ENCODE results near the gene SKIC3.

The SKIC3 gene

GRCh38 chr5:95530416-95530815, 24.4 kb downstream of the SKIC3 start:
- no peak for DNase-seq

- no peak for DNase-seq
Observed at GRCh38 chr5:95528565-95528964, 26.2 kb downstream of the SKIC3 start.

GRCh38 chr5:95526871-95527270, 27.9 kb downstream of the SKIC3 start:
- DNase-seq = no peak

GRCh38 chr5:95524423-95524822, 30.4 kb downstream of the SKIC3 start:
- no peak for DNase-seq

- DNase-seq = no peak
Observed at GRCh38 chr5:95520206-95520605, 34.6 kb downstream of the SKIC3 start.

- DNase-seq = no peak
Observed at GRCh38 chr5:95519681-95520080, 35.1 kb downstream of the SKIC3 start.

GRCh38 chr5:95519151-95519550, 35.6 kb downstream of the SKIC3 start:
- no peak for DNase-seq

- no peak for DNase-seq
Observed at GRCh38 chr5:95518417-95518816, 36.4 kb downstream of the SKIC3 start.

- DNase-seq = no peak
Observed at GRCh38 chr5:95511606-95512005, 43.2 kb downstream of the SKIC3 start.

- no peak for DNase-seq
Observed at GRCh38 chr5:95508550-95508949, 46.2 kb downstream of the SKIC3 start.

All from NCI-H2227 treated with DMSO at 0.1 percent for 48 hours (cell line).